ENCODE data around the gene SBSN. TPM values are rescaled to one million over a fixed set of nuclear protein-coding genes. Genes with fewer than 3 reads are reported as not detected.

SBSN gene
- total RNA-seq, 1 donor from 2014 or later: 0.18 TPM

- Mint-ChIP-seq H3K4me3 (ENCODE audit: unreplicated experiment) (no peak overlapping the region), H3K9me3 (ENCODE audit: unreplicated experiment) (no peaks in the 10 kb centered on the region), H3K27me3 (ENCODE audit: low read depth, unreplicated experiment) (peaks cover 11% of the 10 kb centered on the region), H3K4me1 (ENCODE audit: low read depth, unreplicated experiment) (peaks cover 8% of the 10 kb centered on the region), H3K27ac (ENCODE audit: unreplicated experiment) (no peak overlapping the region), H3K36me3 (ENCODE audit: low read depth, unreplicated experiment) (no peaks in the 10 kb centered on the region)
- DNase-seq (ENCODE audit: low read depth): no peak
- H3K4me2 ChIP-seq (ENCODE audit: low read length): no peak overlapping the region
- no peaks in the 10 kb centered on the region for H3K27me3 ChIP-seq (ENCODE audit: insufficient read depth, low read length)
- no peaks in the 10 kb centered on the region for H3K36me3 ChIP-seq (ENCODE audit: insufficient read depth, low read length)
- no peak overlapping the region for H3K27ac ChIP-seq (ENCODE audit: low read depth, low read length)
- no peak overlapping the region for H3K9ac ChIP-seq (ENCODE audit: low read length)
- no peaks in the 10 kb centered on the region for H4K20me1 ChIP-seq (ENCODE audit: insufficient read depth, low read length)
- H3K79me2 ChIP-seq (ENCODE audit: insufficient read depth, low read length): no peaks in the 10 kb centered on the region
- peaks cover 10% of the 10 kb centered on the region for H3K4me1 ChIP-seq (ENCODE audit: insufficient read depth, low read length)
- H3K9me3 ChIP-seq (ENCODE audit: insufficient read depth, low read depth, low read length): no peaks in the 10 kb centered on the region
- H2AFZ ChIP-seq (ENCODE audit: low read depth, low read length): no peak overlapping the region
- no peak for TF ChIP-seq EZH2 (IDR thresholded peaks at IDR 0.05; ENCODE audit: insufficient read depth, low read length)
- no peak for TF ChIP-seq CTCF (IDR thresholded peaks at IDR 0.05; ENCODE audit: insufficient read depth, low read depth, low read length)
- no peak overlapping the region for H3K4me3 ChIP-seq (ENCODE audit: insufficient read depth, low read depth, low read length)
- FAIRE-seq: no peak
Measured at GRCh38 chr19:35519291-35519690, 8.8 kb downstream of the SBSN start.

GRCh38 chr19:35518313-35518712 lies 9.8 kb downstream of the SBSN start:
- Histone ChIP-seq H3K9ac (ENCODE audit: low read length) (peak overlapping the region; percentile 50), H3K27ac (ENCODE audit: low read depth, low read length) (peak overlapping the region; percentile 46), H3K4me3 (ENCODE audit: insufficient read depth, low read depth, low read length) (no peak overlapping the region), H2AFZ (ENCODE audit: low read depth, low read length) (peak overlapping the region; percentile 23), H3K4me2 (ENCODE audit: low read length) (peak overlapping the region; percentile 72), H3K36me3 (ENCODE audit: insufficient read depth, low read length) (no peaks in the 10 kb centered on the region), H3K4me1 (ENCODE audit: insufficient read depth, low read length) (peaks cover 10% of the 10 kb centered on the region), H3K79me2 (ENCODE audit: insufficient read depth, low read length) (no peaks in the 10 kb centered on the region), H3K27me3 (ENCODE audit: insufficient read depth, low read length) (peaks cover 3% of the 10 kb centered on the region), H3K9me3 (ENCODE audit: insufficient read depth, low read depth, low read length) (no peaks in the 10 kb centered on the region), H4K20me1 (ENCODE audit: insufficient read depth, low read length) (no peaks in the 10 kb centered on the region)
- H3K4me1 Mint-ChIP-seq (ENCODE audit: low read depth, unreplicated experiment): peaks cover 8% of the 10 kb centered on the region
- H3K4me3 Mint-ChIP-seq (ENCODE audit: unreplicated experiment): no peak overlapping the region
- no peak for TF ChIP-seq CTCF (IDR thresholded peaks at IDR 0.05; ENCODE audit: insufficient read depth, low read depth, low read length)
- no peak for TF ChIP-seq EZH2 (IDR thresholded peaks at IDR 0.05; ENCODE audit: insufficient read depth, low read length)
- no peaks in the 10 kb centered on the region for H3K36me3 Mint-ChIP-seq (ENCODE audit: low read depth, unreplicated experiment)
- no peaks in the 10 kb centered on the region for H3K9me3 Mint-ChIP-seq (ENCODE audit: unreplicated experiment)
- FAIRE-seq (peak; percentile 96), DNase-seq (ENCODE audit: low read depth) (peak; percentile 90)
- H3K27me3 Mint-ChIP-seq (ENCODE audit: low read depth, unreplicated experiment): peaks cover 10% of the 10 kb centered on the region
- H3K27ac Mint-ChIP-seq (ENCODE audit: unreplicated experiment): peak overlapping the region; percentile 83

GRCh38 chr19:35517342-35517741 lies 10.8 kb downstream of the SBSN start:
- peak overlapping the region; percentile 47 for H3K27ac Mint-ChIP-seq (ENCODE audit: unreplicated experiment)
- H3K27me3 Mint-ChIP-seq (ENCODE audit: low read depth, unreplicated experiment): peaks cover 9% of the 10 kb centered on the region
- no peak for FAIRE-seq

More at GRCh38 chr19:35517342-35517741, 10.8 kb downstream of the SBSN start:
- H3K27ac ChIP-seq (ENCODE audit: low read depth, low read length): no peak overlapping the region
- TF ChIP-seq EZH2 (IDR thresholded peaks at IDR 0.05; ENCODE audit: insufficient read depth, low read length): no peak
- TF ChIP-seq CTCF (IDR thresholded peaks at IDR 0.05; ENCODE audit: insufficient read depth, low read depth, low read length): no peak
- no peaks in the 10 kb centered on the region for H3K36me3 ChIP-seq (ENCODE audit: insufficient read depth, low read length)
- no peaks in the 10 kb centered on the region for H3K9me3 Mint-ChIP-seq (ENCODE audit: unreplicated experiment)
- H3K4me1 Mint-ChIP-seq (ENCODE audit: low read depth, unreplicated experiment): peaks cover 8% of the 10 kb centered on the region
- no peaks in the 10 kb centered on the region for H3K36me3 Mint-ChIP-seq (ENCODE audit: low read depth, unreplicated experiment)
- no peak overlapping the region for H3K4me2 ChIP-seq (ENCODE audit: low read length)
- H4K20me1 ChIP-seq (ENCODE audit: insufficient read depth, low read length): no peaks in the 10 kb centered on the region
- H3K79me2 ChIP-seq (ENCODE audit: insufficient read depth, low read length): no peaks in the 10 kb centered on the region
- H3K4me3 Mint-ChIP-seq (ENCODE audit: unreplicated experiment): no peak overlapping the region
- H3K4me1 ChIP-seq (ENCODE audit: insufficient read depth, low read length): peaks cover 10% of the 10 kb centered on the region
- H2AFZ ChIP-seq (ENCODE audit: low read depth, low read length): no peak overlapping the region
- no peaks in the 10 kb centered on the region for H3K9me3 ChIP-seq (ENCODE audit: insufficient read depth, low read depth, low read length)
- no peak overlapping the region for H3K4me3 ChIP-seq (ENCODE audit: insufficient read depth, low read depth, low read length)
- no peak for DNase-seq (ENCODE audit: low read depth)
- H3K9ac ChIP-seq (ENCODE audit: low read length): no peak overlapping the region
- peaks cover 7% of the 10 kb centered on the region for H3K27me3 ChIP-seq (ENCODE audit: insufficient read depth, low read length)
